Urinary bladder (tissue), 4 donors: ENCODE measurements around the gene PTPN7. TPM values are rescaled to one million over a fixed set of nuclear protein-coding genes. Genes with fewer than 3 reads are reported as not detected.
A peak's percentile ranks its signal among the peaks of the same experiment; 100 is the strongest.
"Not testable (repeated sequence)": the region's sequence is repeated elsewhere in the genome, so short reads cannot be mapped to it uniquely, and the experiment has no call there.

Experiments
- DNase-seq: peaks from one replicate; pipeline ENCODE4 v3.0.0-alpha.2; 2015; ENCODE audit errors: extremely low spot score
- H3K27ac ChIP-seq: one replicate; pipeline ENCODE4 v1.5.1; 2013; ENCODE audit warnings: low read depth, mild to moderate bottlenecking, moderate library complexity
- H3K36me3 ChIP-seq: one replicate; pipeline ENCODE4 v1.6.1; 2013; ENCODE audit warnings: mild to moderate bottlenecking, moderate library complexity; ENCODE audit not compliant: insufficient read depth
- H3K4me1 ChIP-seq: one replicate; pipeline ENCODE4 v1.6.1; 2013; ENCODE audit warnings: mild to moderate bottlenecking, moderate library complexity; ENCODE audit not compliant: insufficient read depth
- H3K4me3 ChIP-seq: one replicate; pipeline ENCODE4 v1.5.1; 2013; ENCODE audit warnings: low read depth, low read length
- WGBS: extraction: QIAGEN DNeasy Blood & Tissue Kit; methylation state at CpG from one replicate; pipeline ENCODE4 v1.1.7; 2013; 5-methylcytosine and 5-hydroxymethylcytosine counted together
- polyA plus RNA-seq: library from polyadenylated mRNA; stranded (reverse); fragments of 200-250 nt; gene quantifications from one replicate; pipeline ENCODE4 v1.2.3, GENCODE V29; 2013
- total RNA-seq: library from RNA; depleted of rRNA; stranded (reverse); fragments of >200 nt; gene quantifications from one replicate; pipeline ENCODE4 v1.2.3, GENCODE V29; 2014
- donor health status: healthy with polysubstance abuse.
- donor health status: healthy.

PTPN7 gene
- total and polyA plus RNA-seq, 2 donors, result 1.2 TPM

GRCh38 chr1:202145068-202145743 lies 15.2 kb downstream of the PTPN7 start:
- H3K27ac ChIP-seq, result no peak overlapping the region
- no peaks in the 10 kb centered on the region for H3K36me3 ChIP-seq
- 6% methylated on average over 13 of the region's 13 CpGs for WGBS
- DNase-seq, result no peak
- peak overlapping the region; percentile 97 for H3K4me3 ChIP-seq
- no peaks in the 10 kb centered on the region for H3K4me1 ChIP-seq

GRCh38 chr1:202144402-202145067 lies 15.9 kb downstream of the PTPN7 start, which contains the start of gene ARL8A:
TSS of gene ARL8A (minus strand) at chr1:202144737. CDS start at chr1:202144572, 165 bp downstream.
- H3K36me3 ChIP-seq, result no peaks in the 10 kb centered on the region
- peak within 1 kb of the TSS; percentile 97 for H3K4me3 ChIP-seq
- WGBS, result 1% methylated on average over 82 of the region's 82 CpGs
- H3K27ac ChIP-seq, result peak within 1 kb of the TSS; percentile 82
- no peaks in the 10 kb centered on the region for H3K4me1 ChIP-seq
- no peak for DNase-seq

- Histone ChIP-seq H3K36me3 (no peaks in the 10 kb centered on the region), H3K4me1 (no peaks in the 10 kb centered on the region), H3K4me3 (peak overlapping the region; percentile 97), H3K27ac (peak overlapping the region; percentile 82)
- DNase-seq, result no peak
- WGBS, result 2% methylated on average over 58 of the region's 58 CpGs
Observed at GRCh38 chr1:202143768-202144401, 16.5 kb downstream of the PTPN7 start.

- Histone ChIP-seq H3K27ac (peak overlapping the region; percentile 82), H3K36me3 (no peaks in the 10 kb centered on the region), H3K4me1 (no peaks in the 10 kb centered on the region), H3K4me3 (peak overlapping the region; percentile 97)
- DNase-seq, result no peak
- WGBS, result 16% methylated on average over 17 of the region's 17 CpGs
Observed at GRCh38 chr1:202143011-202143767, 17.2 kb downstream of the PTPN7 start.

GRCh38 chr1:202141468-202141867 lies 18.9 kb downstream of the PTPN7 start:
- H3K4me1 ChIP-seq, DNase-seq, H3K4me3 ChIP-seq, H3K27ac ChIP-seq, H3K36me3 ChIP-seq: not testable (repeated sequence)
- 94% methylated on average over 3 of the region's 3 CpGs for WGBS

GRCh38 chr1:202140833-202141232 lies 19.6 kb downstream of the PTPN7 start:
- no peak overlapping the region for H3K27ac ChIP-seq
- WGBS, result 87% methylated on average over 4 of the region's 4 CpGs
- no peak overlapping the region for H3K4me3 ChIP-seq
- no peaks in the 10 kb centered on the region for H3K36me3 ChIP-seq
- DNase-seq, result no peak
- H3K4me1 ChIP-seq, result no peaks in the 10 kb centered on the region

- no peaks in the 10 kb centered on the region for H3K4me1 ChIP-seq
- 33% methylated on average over 15 of the region's 15 CpGs for WGBS
- peaks cover 3% of the 10 kb centered on the region for H3K36me3 ChIP-seq
- no peak overlapping the region for H3K27ac ChIP-seq
- H3K4me3 ChIP-seq, result no peak overlapping the region
- DNase-seq, result no peak
Observed at GRCh38 chr1:202135221-202135721, 25.1 kb downstream of the PTPN7 start.

- WGBS, result 89% methylated on average over 13 of the region's 13 CpGs
- H3K27ac ChIP-seq, result no peak overlapping the region
- H3K4me1 ChIP-seq, result no peaks in the 10 kb centered on the region
- DNase-seq, result no peak
- H3K36me3 ChIP-seq, result peaks cover 3% of the 10 kb centered on the region
- no peak overlapping the region for H3K4me3 ChIP-seq
Observed at GRCh38 chr1:202134645-202135172, 25.7 kb downstream of the PTPN7 start.

- H3K36me3 ChIP-seq, result peaks cover 3% of the 10 kb centered on the region
Observed at GRCh38 chr1:202133989-202134388, 26.4 kb downstream of the PTPN7 start.

GRCh38 chr1:202133496-202133895 lies 26.9 kb downstream of the PTPN7 start:
- H3K4me3 ChIP-seq, result no peak overlapping the region
- H3K27ac ChIP-seq, result no peak overlapping the region
- DNase-seq, result no peak
- H3K36me3 ChIP-seq, result peaks cover 3% of the 10 kb centered on the region
- WGBS, result 79% methylated on average over 8 of the region's 8 CpGs
- H3K4me1 ChIP-seq, result no peaks in the 10 kb centered on the region

More at GRCh38 chr1:202133989-202134388, 26.4 kb downstream of the PTPN7 start:
- Histone ChIP-seq H3K4me3 (no peak overlapping the region), H3K4me1 (no peaks in the 10 kb centered on the region), H3K27ac (no peak overlapping the region)
- 94% methylated on average over 5 of the region's 5 CpGs for WGBS
- no peak for DNase-seq

GRCh38 chr1:202133001-202133400 lies 27.4 kb downstream of the PTPN7 start:
- 83% methylated on average over 14 of the region's 14 CpGs for WGBS
- Histone ChIP-seq H3K4me3 (no peak overlapping the region), H3K27ac (peak overlapping the region; percentile 89), H3K4me1 (no peaks in the 10 kb centered on the region), H3K36me3 (peaks cover 3% of the 10 kb centered on the region)
- DNase-seq, result no peak

- DNase-seq, result no peak
- H3K36me3 ChIP-seq, result peaks cover 3% of the 10 kb centered on the region
- H3K27ac ChIP-seq, result peak overlapping the region; percentile 89
- no peaks in the 10 kb centered on the region for H3K4me1 ChIP-seq
- WGBS, result 27% methylated on average over 12 of the region's 12 CpGs
- no peak overlapping the region for H3K4me3 ChIP-seq
Observed at GRCh38 chr1:202131956-202132821, 28.2 kb downstream of the PTPN7 start.
